ENCODE results near the gene ZNF107. TPM values are rescaled to one million over a fixed set of nuclear protein-coding genes. Genes with fewer than 3 reads are reported as not detected.
A peak's percentile ranks its signal among the peaks of the same experiment; 100 is the strongest.

ZNF107 gene
- total and polyA plus RNA-seq, 2 of the 13 experiments (the other 11 are each of a cell fraction or from before 2014, with no cell fraction given): 2.5 to 5.4 TPM

DNA sequence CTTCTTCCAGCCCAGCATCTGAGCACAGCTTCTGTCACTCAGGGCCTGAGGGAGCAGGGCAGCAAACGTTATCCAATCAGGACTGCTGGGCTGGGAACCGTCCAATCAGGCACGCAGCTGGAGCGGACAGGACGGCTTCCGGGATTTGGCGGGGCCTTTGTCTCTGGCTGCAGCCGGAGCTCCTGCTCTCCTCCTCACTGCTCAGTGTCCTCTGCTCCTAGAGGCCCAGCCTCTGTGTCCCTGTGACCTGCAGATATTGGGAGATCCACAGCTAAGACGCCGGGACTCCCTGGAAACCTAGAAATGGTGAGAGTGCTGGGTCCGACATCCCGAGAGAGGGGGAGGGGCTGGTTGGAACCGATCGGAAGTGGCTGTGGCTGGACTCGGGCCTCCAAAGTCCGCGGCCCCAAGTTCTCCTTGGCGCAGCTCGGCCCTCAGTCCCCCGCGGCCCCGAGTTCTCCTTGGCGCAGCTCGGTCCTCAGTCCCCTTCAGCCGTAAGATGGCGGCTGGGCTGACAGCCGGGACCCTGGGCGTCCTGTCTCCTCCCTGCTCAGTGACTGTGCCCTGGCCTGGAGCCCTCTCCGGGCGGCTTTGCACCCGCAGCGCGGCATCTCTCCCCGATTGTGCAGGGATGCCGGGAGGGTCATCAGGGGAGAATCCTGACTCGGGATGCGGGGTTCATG lies at the start of gene ZNF107 (continued):
- TF ChIP-seq, protein P1, sequence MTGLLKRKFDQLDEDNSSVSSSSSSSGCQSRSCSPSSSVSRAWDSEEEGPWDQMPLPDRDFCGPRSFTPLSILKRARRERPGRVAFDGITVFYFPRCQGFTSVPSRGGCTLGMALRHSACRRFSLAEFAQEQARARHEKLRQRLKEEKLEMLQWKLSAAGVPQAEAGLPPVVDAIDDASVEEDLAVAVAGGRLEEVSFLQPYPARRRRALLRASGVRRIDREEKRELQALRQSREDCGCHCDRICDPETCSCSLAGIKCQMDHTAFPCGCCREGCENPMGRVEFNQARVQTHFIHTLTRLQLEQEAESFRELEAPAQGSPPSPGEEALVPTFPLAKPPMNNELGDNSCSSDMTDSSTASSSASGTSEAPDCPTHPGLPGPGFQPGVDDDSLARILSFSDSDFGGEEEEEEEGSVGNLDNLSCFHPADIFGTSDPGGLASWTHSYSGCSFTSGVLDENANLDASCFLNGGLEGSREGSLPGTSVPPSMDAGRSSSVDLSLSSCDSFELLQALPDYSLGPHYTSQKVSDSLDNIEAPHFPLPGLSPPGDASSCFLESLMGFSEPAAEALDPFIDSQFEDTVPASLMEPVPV (CRISPR knock-in tag; IDR thresholded peaks at IDR 0.05): peak; percentile 54; the same call in 1 of the 2 replicates
- no peak for TF ChIP-seq MED1 (CRISPR knock-in tag; IDR thresholded peaks at IDR 0.05)
- TF ChIP-seq PTBP1 (IDR thresholded peaks at IDR 0.05; ENCODE audit: low read depth, low read length, poor library complexity, severe bottlenecking): no peak
- TF ChIP-seq, protein P2, sequence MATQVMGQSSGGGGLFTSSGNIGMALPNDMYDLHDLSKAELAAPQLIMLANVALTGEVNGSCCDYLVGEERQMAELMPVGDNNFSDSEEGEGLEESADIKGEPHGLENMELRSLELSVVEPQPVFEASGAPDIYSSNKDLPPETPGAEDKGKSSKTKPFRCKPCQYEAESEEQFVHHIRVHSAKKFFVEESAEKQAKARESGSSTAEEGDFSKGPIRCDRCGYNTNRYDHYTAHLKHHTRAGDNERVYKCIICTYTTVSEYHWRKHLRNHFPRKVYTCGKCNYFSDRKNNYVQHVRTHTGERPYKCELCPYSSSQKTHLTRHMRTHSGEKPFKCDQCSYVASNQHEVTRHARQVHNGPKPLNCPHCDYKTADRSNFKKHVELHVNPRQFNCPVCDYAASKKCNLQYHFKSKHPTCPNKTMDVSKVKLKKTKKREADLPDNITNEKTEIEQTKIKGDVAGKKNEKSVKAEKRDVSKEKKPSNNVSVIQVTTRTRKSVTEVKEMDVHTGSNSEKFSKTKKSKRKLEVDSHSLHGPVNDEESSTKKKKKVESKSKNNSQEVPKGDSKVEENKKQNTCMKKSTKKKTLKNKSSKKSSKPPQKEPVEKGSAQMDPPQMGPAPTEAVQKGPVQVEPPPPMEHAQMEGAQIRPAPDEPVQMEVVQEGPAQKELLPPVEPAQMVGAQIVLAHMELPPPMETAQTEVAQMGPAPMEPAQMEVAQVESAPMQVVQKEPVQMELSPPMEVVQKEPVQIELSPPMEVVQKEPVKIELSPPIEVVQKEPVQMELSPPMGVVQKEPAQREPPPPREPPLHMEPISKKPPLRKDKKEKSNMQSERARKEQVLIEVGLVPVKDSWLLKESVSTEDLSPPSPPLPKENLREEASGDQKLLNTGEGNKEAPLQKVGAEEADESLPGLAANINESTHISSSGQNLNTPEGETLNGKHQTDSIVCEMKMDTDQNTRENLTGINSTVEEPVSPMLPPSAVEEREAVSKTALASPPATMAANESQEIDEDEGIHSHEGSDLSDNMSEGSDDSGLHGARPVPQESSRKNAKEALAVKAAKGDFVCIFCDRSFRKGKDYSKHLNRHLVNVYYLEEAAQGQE (IDR thresholded peaks at IDR 0.05; ENCODE audit: borderline replicate concordance in 1 of 2, low read depth in 1 of 2, low read length in 2 of 2): no peak
- peak; percentile 70 for TF ChIP-seq TEAD3 (CRISPR knock-in tag; optimal IDR thresholded peaks at IDR 0.05; ENCODE audit: borderline replicate concordance)
- TF ChIP-seq, protein P3, sequence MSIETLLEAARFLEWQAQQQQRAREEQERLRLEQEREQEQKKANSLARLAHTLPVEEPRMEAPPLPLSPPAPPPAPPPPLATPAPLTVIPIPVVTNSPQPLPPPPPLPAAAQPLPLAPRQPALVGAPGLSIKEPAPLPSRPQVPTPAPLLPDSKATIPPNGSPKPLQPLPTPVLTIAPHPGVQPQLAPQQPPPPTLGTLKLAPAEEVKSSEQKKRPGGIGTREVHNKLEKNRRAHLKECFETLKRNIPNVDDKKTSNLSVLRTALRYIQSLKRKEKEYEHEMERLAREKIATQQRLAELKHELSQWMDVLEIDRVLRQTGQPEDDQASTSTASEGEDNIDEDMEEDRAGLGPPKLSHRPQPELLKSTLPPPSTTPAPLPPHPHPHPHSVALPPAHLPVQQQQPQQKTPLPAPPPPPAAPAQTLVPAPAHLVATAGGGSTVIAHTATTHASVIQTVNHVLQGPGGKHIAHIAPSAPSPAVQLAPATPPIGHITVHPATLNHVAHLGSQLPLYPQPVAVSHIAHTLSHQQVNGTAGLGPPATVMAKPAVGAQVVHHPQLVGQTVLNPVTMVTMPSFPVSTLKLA (IDR thresholded peaks at IDR 0.05): no peak
- no peak for TF ChIP-seq ZIK1 (CRISPR knock-in tag; IDR thresholded peaks at IDR 0.05; ENCODE audit: borderline replicate concordance, low read depth)
- TF ChIP-seq NFIC (IDR thresholded peaks at IDR 0.05; ENCODE audit: low read length): no peak
- peak; percentile 83 for TF ChIP-seq KMT2A (CRISPR knock-in tag; IDR thresholded peaks at IDR 0.05)
- TF ChIP-seq, protein P4, sequence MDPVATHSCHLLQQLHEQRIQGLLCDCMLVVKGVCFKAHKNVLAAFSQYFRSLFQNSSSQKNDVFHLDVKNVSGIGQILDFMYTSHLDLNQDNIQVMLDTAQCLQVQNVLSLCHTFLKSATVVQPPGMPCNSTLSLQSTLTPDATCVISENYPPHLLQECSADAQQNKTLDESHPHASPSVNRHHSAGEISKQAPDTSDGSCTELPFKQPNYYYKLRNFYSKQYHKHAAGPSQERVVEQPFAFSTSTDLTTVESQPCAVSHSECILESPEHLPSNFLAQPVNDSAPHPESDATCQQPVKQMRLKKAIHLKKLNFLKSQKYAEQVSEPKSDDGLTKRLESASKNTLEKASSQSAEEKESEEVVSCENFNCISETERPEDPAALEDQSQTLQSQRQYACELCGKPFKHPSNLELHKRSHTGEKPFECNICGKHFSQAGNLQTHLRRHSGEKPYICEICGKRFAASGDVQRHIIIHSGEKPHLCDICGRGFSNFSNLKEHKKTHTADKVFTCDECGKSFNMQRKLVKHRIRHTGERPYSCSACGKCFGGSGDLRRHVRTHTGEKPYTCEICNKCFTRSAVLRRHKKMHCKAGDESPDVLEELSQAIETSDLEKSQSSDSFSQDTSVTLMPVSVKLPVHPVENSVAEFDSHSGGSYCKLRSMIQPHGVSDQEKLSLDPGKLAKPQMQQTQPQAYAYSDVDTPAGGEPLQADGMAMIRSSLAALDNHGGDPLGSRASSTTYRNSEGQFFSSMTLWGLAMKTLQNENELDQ (CRISPR knock-in tag; IDR thresholded peaks at IDR 0.05; ENCODE audit: borderline replicate concordance): no peak
- TF ChIP-seq SMARCC2 (IDR thresholded peaks at IDR 0.05): no peak
- no peak for TF ChIP-seq HCFC1 (IDR thresholded peaks at IDR 0.05; ENCODE audit: low read depth, low read length)
- TF ChIP-seq ZNF333 (CRISPR knock-in tag; IDR thresholded peaks at IDR 0.05; ENCODE audit: borderline replicate concordance): no peak
- TF ChIP-seq, protein P5, sequence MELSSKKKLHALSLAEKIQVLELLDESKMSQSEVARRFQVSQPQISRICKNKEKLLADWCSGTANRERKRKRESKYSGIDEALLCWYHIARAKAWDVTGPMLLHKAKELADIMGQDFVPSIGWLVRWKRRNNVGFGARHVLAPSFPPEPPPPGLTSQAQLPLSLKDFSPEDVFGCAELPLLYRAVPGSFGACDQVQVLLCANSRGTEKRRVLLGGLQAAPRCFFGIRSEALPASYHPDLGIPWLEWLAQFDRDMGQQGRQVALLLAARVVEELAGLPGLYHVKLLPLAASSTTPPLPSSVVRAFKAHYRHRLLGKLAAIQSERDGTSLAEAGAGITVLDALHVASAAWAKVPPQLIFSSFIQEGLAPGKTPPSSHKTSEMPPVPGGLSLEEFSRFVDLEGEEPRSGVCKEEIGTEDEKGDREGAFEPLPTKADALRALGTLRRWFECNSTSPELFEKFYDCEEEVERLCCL (CRISPR knock-in tag; IDR thresholded peaks at IDR 0.05; ENCODE audit: borderline replicate concordance): no peak
- TF ChIP-seq CCAR2 (optimal IDR thresholded peaks at IDR 0.05; ENCODE audit: low read depth, low read length): no peak
- no peak for TF ChIP-seq PAWR (CRISPR knock-in tag; IDR thresholded peaks at IDR 0.05; ENCODE audit: borderline replicate concordance)
- TF ChIP-seq CHD4 (IDR thresholded peaks at IDR 0.05; ENCODE audit: borderline replicate concordance, low read length): no peak
